Osteocyte (in vitro differentiated cells): ENCODE results near the gene PRKN. TPM values are rescaled to one million over a fixed set of nuclear protein-coding genes. Genes with fewer than 3 reads are reported as not detected.
A peak's percentile ranks its signal among the peaks of the same experiment; 100 is the strongest.

ENCODE experiments used
- DNase-seq: peaks from one replicate; pipeline ENCODE4 v3.0.0; 2021; ENCODE audit warnings: mixed read lengths; ENCODE audit not compliant: unreplicated experiment; ENCODE audit errors: extremely low spot score
- H3K27ac Mint-ChIP-seq: one replicate; pipeline ENCODE4 v1.8.0; 2021; ENCODE audit warnings: mild to moderate bottlenecking, mixed read lengths; ENCODE audit not compliant: unreplicated experiment
- H3K27me3 Mint-ChIP-seq: one replicate; pipeline ENCODE4 v1.8.0; 2021; ENCODE audit warnings: mixed read lengths; ENCODE audit not compliant: unreplicated experiment
- H3K36me3 Mint-ChIP-seq: one replicate; pipeline ENCODE4 v1.8.0; 2021; ENCODE audit warnings: mixed read lengths; ENCODE audit not compliant: unreplicated experiment
- H3K4me1 Mint-ChIP-seq: one replicate; pipeline ENCODE4 v1.8.0; 2021; ENCODE audit warnings: mixed read lengths; ENCODE audit not compliant: unreplicated experiment
- H3K4me3 Mint-ChIP-seq: one replicate; pipeline ENCODE4 v1.8.0; 2021; ENCODE audit warnings: mild to moderate bottlenecking, moderate library complexity, mixed read lengths; ENCODE audit not compliant: unreplicated experiment
- H3K9me3 Mint-ChIP-seq: one replicate; pipeline ENCODE4 v1.8.0; 2021; ENCODE audit warnings: mixed read lengths; ENCODE audit not compliant: unreplicated experiment
- CTCF ChIP-seq: fragments of 200-600 bp; sonication (generic); IDR thresholded peaks from 2 replicates; pipeline ENCODE4 v1.5.0; 2021; ENCODE audit warnings: antibody characterized with exemption, mild to moderate bottlenecking, moderate library complexity
- total RNA-seq: library from RNA; stranded (reverse); gene quantifications from 2 replicates; pipeline ENCODE4 v1.2.1, GENCODE V29; 2021

Gene PRKN
- total RNA-seq, 1 donor from 2014 or later, result 13.4 TPM

DNA sequence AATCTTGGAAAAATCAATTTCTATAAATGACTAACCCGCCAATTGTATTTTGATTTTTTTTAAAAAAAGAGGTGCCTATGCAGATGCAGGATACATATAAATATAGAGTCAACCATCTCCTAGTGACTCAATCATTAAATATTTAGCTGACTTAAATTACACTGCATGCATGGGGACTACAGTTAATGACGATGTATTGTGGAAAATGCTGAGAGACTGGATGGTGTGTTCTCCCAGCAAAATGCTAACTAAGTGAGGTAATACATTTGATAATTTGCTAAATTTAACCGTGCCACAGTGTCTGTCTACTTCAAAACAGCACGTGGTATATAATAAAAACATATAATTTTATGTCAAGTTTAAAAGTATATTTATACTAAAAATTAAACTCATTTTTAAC, 341.6 kb downstream of the PRKN start:
- DNase-seq, result no peak
- Mint-ChIP-seq H3K27me3 (no peaks in the 10 kb centered on the region), H3K27ac (peak overlapping the region; percentile 61), H3K9me3 (peaks cover 12% of the 10 kb centered on the region), H3K4me3 (no peak overlapping the region), H3K4me1 (peaks cover 54% of the 10 kb centered on the region), H3K36me3 (peaks cover 13% of the 10 kb centered on the region)
- no peak for TF ChIP-seq CTCF

- Mint-ChIP-seq H3K36me3 (peaks cover 14% of the 10 kb centered on the region), H3K9me3 (peaks cover 23% of the 10 kb centered on the region), H3K4me3 (peak overlapping the region; percentile 5), H3K27me3 (no peaks in the 10 kb centered on the region), H3K4me1 (peaks cover 62% of the 10 kb centered on the region), H3K27ac (peak overlapping the region; percentile 97)
- no peak for TF ChIP-seq CTCF
- no peak for DNase-seq
These were observed 347.7 kb downstream of the PRKN start for GRCh38 chr6:162379757-162380409.

DNA sequence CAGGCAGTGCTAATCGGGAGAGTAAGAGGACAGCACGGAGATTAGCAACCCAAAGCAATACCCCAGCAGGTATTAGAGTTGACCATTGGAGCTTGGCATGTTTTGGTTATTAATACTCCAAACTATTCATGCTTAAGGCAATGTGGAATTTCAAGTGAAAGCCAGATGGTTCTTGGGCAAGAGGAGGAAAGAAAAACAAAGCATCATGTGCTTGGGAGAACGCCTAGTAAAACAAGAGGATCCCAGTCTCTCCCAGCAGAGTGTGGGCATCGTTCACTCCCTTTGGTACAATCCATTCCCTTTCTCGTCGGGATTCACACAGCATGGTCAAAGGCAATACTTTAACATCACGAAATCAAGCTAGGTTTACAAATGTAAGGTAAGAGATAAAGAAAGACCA, 349.8 kb downstream of the PRKN start:
- peaks cover 5% of the 10 kb centered on the region for H3K36me3 Mint-ChIP-seq
- peak overlapping the region; percentile 97 for H3K27ac Mint-ChIP-seq
- H3K27me3 Mint-ChIP-seq, result no peaks in the 10 kb centered on the region

DNA sequence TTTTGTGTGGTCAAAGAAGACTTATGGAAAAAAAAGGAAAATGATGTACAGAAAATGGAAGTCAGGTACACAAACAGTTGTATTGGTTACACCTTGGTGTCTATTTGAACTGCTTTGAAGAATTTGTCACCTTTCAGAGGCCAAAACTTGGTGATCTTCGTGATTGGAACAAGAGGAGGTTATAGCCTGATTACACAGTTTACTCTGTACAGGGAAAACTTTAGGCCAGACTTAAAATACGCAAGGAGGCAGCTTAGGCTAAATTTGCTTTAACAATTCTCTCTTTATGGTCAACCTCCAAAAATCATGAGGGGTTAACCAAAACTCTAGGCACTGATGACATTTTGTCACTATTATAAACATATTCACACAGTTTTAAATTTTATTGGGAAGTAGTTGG, 353.7 kb downstream of the PRKN start:
- no peaks in the 10 kb centered on the region for H3K36me3 Mint-ChIP-seq

More for the DNA sequence above, 349.8 kb downstream of the PRKN start:
- no peak for DNase-seq
- Mint-ChIP-seq H3K4me1 (peaks cover 61% of the 10 kb centered on the region), H3K9me3 (peaks cover 10% of the 10 kb centered on the region), H3K4me3 (peak overlapping the region; percentile 41)
- TF ChIP-seq CTCF, result no peak

GRCh38 chr6:162373192-162373591, 354.4 kb downstream of the PRKN start:
- Mint-ChIP-seq H3K4me3 (no peak overlapping the region), H3K27me3 (no peaks in the 10 kb centered on the region), H3K27ac (peak overlapping the region; percentile 35), H3K4me1 (peaks cover 28% of the 10 kb centered on the region), H3K9me3 (peaks cover 10% of the 10 kb centered on the region), H3K36me3 (no peaks in the 10 kb centered on the region)
- no peak for DNase-seq
- TF ChIP-seq CTCF, result no peak

More for the DNA sequence above, 353.7 kb downstream of the PRKN start:
- no peak overlapping the region for H3K27ac Mint-ChIP-seq
- DNase-seq, result no peak
- H3K27me3 Mint-ChIP-seq, result no peaks in the 10 kb centered on the region
- TF ChIP-seq CTCF, result no peak
- peaks cover 10% of the 10 kb centered on the region for H3K9me3 Mint-ChIP-seq
- H3K4me1 Mint-ChIP-seq, result peaks cover 35% of the 10 kb centered on the region
- H3K4me3 Mint-ChIP-seq, result no peak overlapping the region
